LoVo (cell line): ENCODE results near the gene OR2T1.
"Not testable (repeated sequence)": the region's sequence is repeated elsewhere in the genome, so short reads cannot be mapped to it uniquely, and the experiment has no call there.

Source experiments
- DNase-seq: peaks from one replicate; pipeline ENCODE4 v3.0.0-alpha.2; 2016; ENCODE audit warnings: low spot score

Gene OR2T1

DNA sequence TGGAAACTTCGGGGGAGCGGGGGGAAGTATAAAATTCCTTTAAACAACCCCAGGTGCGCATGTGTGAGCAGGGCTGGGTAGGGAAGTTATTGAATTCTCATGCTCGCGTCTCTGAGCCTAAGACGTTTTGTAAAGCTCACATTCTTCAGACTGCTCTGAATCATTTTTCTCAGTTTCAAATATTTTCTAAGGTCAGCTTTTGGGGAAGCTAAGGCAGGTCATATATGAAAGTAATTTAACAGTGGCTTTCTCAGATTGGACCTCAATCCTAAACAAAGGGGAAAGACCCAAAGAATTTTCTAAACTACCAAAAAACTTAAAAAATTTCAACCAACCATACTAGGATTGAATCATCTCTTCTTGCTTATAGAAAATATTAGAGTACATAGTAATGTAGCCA is 32.1 kb downstream of the OR2T1 start:
- not testable (repeated sequence) for DNase-seq

DNA sequence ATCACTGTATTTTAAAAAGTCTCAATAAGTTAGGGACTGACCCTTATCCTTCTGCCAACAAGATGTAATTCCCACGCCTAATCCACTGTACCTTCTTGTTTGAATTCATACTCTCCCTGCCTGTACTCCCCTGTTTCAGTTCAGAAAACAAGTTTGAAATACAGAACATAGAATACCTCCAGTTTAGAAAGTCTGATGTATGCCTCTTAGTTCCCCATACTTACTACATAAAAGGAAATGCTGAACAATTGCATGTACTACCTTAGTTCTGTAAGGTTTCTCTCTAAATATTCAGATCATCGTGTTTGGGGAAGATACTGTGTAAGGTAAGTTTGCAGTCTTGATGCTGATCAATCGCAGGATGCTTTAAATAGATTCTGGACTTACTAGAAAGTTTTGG is 33.5 kb downstream of the OR2T1 start:
- not testable (repeated sequence) for DNase-seq

DNA sequence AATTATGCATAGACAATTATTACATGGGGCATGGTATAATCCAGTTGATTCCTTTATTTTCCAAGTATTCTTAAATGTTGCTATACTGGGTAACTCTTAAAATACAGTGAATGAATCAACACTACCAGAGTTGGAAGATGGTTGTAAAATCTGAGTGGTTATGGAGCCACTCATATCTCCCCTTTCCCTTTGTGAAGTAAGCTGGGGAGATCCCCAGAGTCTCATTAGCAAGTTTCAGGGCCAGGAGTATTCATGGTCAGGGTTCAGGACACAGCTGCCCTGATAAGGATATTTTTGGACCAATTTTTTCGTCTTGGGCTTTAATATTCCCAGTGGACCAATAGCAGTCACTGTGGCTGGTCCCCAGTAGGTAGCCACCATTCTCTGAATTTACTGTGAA is 35.8 kb downstream of the OR2T1 start:
- not testable (repeated sequence) for DNase-seq

DNA sequence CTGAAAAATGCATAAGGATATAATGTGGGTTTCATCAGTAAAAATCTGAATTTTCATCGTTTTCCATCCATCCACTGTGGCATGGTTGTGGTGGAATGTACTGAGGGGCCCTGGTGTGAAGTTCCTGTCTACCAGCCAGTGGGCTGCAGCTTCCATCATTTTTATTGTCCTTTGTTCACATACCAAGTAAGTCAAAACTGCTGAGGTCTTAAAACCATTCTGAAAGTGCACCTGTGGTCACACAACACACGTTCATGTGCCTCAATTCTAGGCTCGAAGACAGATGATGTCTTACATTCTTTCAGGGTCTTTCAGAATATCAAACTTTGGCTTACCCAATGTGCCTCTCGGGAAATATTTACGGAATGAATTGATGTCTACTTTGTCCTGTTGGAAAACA is 36.4 kb downstream of the OR2T1 start:
- not testable (repeated sequence) for DNase-seq

DNA sequence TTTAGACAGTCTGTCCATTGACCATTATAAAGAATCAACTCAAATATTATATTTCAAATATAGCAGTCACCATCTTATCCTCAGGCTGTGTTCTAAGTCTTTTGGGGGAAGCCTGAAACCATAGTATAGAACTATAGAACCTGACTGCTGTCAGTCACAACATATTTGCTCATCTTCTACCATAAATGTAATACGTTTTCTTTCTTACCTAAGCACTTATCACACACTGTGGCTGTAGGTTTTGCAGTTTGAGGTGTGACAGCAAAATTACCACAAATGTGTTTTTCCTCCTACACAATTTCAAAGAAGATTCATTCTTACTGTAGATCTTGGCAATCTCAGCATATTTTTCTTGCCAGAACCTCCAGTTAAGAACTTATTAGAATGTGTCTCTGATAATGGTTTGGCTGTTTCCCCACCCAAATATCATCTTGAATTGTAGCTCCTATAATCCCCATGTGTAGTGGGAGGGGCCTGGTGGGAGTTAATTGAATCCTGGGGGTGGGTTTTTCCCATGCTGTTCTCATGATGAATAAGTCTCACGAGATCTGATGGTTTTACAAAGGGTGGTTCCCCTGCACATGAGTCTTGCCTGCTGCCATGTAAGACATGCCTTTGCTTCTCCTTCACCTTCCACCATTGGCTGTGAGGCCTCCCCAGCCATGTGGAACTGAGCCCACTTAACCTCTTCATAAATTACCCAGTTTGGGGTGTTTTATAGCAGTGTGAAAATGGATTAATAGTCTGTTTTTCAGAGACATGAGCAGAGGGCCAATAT is 39.8 kb downstream of the OR2T1 start:
- DNase-seq: not testable (repeated sequence)

DNA sequence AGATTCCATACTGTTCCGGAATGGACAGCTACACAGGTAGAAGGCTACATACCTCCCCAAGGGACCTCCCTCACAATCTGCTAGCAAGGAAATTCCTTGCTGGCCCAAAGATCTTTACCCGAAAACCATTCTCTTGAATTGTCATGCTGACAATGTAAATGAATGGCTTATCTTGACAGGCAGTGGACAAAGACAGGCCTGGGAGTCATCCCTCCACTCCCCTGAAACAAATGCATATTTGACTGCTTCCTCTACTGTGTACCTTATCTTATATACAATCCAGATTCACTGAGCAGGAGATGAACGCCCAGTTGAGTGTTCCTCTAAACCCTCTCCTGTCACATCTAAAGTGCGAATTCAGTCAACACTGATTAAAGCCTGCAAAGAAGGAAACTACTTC is 41.8 kb downstream of the OR2T1 start:
- not testable (repeated sequence) for DNase-seq

DNA sequence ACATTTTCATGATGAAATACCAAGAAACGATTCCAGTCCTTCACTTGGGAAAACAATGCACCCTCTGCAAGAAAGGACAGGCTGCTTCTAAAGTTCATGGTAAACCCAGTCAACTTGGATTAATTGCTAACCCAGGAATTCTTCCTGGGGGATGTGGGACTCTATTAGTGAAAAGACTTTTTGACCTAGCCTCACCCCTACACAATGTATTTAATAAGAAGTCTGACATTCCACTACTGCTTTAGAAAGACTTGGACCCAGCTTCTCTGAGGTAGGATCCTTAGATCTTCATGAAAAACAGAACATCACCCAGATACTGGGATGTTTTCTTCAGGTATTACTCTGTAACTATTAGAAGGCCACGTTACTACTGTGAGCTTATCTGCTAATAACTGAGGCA is 42.6 kb downstream of the OR2T1 start, which contains the start of gene OR2T2:
TSS of gene OR2T2 (plus strand) at position 239 of the 400 bp plus-strand sequence. CDS start 7,161 bp downstream, outside the sequence.
- DNase-seq: not testable (repeated sequence)

DNA sequence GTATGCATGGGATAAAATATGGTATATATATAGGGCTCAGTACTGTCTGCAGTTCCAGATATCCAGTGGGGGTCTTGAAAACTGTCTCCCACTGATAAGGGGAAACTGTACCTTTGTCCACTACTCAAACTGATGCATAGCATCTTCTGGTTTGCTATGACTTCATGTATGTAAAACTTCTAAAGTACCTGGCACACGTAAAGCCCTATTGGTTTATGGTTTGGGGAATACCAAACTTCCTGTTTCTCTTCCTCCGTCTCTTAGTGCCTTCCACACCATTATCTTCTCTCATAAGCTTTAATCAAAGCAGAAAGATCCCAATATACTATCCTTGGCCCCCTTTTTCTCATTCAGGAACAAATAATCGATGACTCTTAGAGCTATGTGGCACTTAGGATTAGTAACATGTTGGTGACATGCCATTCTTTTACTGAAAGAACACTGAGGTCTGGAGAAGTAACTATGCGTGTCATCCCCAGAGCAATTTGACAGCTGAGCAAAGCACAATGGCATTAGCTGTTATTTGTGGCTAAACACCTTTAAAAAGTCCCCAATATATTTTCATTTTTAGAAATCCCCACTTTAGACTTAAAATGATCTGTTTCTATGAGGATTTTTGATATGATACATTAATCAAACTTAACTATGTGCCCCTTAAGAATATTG is 45.7 kb downstream of the OR2T1 start:
- not testable (repeated sequence) for DNase-seq

DNA sequence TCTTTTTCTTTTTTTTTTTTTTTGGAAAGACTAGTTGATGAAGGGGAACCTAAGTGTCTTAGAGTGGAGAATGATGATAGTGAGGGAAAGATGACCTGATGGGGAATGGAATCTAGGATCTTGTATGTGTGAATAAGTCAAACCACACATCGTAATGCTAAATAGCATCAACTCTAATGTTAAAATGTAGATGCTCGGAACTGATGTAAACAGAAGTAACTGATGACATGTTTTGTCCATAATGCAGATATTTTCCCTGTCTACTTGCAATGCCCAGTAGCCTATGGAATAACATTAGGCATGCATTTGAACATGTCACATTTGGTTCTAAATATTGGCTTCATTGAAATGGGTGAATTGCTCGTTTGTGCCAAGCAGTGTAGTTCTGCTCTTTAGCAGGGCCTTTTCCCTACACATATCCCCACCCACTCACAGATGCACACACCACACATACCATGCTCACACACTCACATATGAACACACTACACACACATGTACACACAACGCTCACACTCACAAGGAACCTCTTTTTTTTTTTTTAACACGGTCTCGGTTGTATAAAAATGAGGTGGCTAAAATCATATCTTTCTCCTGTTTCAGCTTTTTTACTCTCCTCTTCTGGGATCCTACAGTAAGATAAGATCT is 47.1 kb downstream of the OR2T1 start:
- not testable (repeated sequence) for DNase-seq

DNA sequence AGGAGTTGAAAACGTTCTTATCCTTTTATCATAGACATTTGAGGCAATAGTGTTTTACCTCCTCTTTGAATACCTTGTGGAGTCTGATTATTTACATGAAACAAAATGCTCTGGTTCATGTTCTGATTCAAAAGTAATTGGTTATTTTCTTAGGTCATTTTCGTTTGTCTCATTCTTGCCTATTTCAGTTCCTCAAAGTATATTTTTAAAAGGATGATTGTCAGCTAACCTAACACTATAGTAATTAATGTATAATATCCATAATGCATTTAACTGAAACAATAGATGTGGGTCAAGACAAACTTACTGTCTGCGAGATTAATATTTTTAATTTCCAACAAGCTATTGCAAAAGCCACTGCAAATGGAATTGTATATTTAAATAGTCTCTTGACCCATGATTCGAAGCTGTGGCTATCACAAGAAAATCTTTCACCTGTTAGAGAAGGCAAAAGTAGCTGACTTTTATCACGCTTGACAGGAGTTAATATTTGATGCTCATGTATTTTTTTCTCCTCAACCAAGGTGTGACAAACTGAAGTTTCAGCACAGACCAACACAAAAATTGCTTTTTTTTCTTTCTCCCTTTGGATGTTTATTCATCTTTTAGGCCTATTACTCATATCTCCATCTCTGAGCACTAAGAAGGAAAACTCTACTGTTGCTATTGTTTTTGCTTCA is 47.8 kb downstream of the OR2T1 start:
- DNase-seq: not testable (repeated sequence)

DNA sequence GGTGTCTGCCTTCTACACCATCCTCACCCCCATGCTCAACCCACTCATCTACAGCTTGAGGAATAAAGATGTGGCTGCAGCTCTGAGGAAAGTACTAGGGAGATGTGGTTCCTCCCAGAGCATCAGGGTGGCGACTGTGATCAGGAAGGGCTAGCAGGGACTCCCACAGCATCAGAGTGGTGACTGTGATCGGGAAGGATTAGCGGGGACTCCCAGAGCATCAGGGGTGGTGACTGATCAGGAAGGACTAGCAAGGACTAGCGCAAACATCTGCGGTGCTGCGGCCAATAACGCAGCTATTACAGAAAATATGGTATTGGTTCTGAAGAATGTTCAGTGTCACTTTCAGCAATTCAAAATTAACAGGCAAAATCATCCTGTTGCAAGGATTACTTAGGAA is 50.8 kb downstream of the OR2T1 start:
- not testable (repeated sequence) for DNase-seq

DNA sequence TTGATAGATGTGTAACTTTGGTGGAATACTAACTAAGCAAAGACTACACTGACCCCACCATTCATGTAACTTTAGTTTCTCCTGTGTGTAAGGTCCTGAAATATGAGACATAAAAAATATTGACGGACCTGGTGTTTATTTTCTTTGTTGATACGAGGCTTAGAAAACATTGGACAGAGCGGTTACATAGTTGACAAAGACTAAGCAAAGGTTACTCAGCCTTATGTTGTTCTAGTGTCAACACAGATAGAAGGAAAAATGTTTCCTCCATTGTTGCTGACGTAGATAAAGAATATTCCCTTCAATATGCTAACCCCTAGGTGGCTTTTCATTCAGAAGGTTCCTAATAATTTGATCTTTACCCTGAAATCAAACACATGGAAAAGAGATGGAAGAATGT is 52.2 kb downstream of the OR2T1 start:
- not testable (repeated sequence) for DNase-seq

DNA sequence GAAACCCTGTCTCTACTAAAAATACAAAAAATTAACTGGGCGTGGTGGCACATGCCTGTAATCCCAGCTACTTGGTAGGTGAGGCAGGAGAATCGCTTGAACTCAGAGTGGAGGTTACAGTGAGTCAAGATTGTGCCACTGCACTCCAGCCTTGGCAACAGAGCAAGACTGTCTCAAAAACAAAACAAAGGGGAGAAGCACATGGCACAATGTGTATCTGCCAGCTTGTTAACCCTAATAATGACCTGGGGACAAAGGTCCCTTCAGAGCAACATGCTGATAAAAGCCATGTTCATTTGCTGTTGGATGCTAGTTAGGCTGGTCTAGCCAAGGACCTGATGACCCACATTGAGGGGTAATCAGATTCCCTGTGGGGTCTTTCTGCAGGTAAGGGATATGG is 53.8 kb downstream of the OR2T1 start:
- not testable (repeated sequence) for DNase-seq
